Chondrocyte (in vitro differentiated cells): ENCODE results near the gene HIP1R. TPM values are rescaled to one million over a fixed set of nuclear protein-coding genes. Genes with fewer than 3 reads are reported as not detected.

Source experiments
- DNase-seq: peaks from one replicate; pipeline ENCODE4 v3.0.0; 2021; ENCODE audit warnings: mixed read lengths, low spot score
- H3K27ac Mint-ChIP-seq: one replicate; pipeline ENCODE4 v1.8.0; 2021; ENCODE audit warnings: mild to moderate bottlenecking, moderate library complexity, mixed read lengths; ENCODE audit not compliant: unreplicated experiment
- H3K27me3 Mint-ChIP-seq: 2 replicates; pipeline ENCODE4 v1.8.0; 2021; ENCODE audit warnings: low read depth, mixed read lengths
- H3K36me3 Mint-ChIP-seq: 2 replicates; pipeline ENCODE4 v1.8.0; 2021; ENCODE audit warnings: low read depth, mixed read lengths
- H3K4me1 Mint-ChIP-seq: 2 replicates; pipeline ENCODE4 v1.8.0; 2021; ENCODE audit warnings: low read depth, mild to moderate bottlenecking, mixed read lengths
- H3K4me3 Mint-ChIP-seq: one replicate; pipeline ENCODE4 v1.8.0; 2021; ENCODE audit warnings: mild to moderate bottlenecking, moderate library complexity, mixed read lengths; ENCODE audit not compliant: unreplicated experiment
- H3K9me3 Mint-ChIP-seq: 2 replicates; pipeline ENCODE4 v1.8.0; 2021; ENCODE audit warnings: low read depth, mixed read lengths
- CTCF ChIP-seq: fragments of 200-600 bp; sonication (generic); IDR thresholded peaks from 2 replicates; pipeline ENCODE4 v1.5.0; 2021; ENCODE audit warnings: antibody characterized with exemption, mild to moderate bottlenecking, moderate library complexity
- total RNA-seq: library from RNA; stranded (reverse); gene quantifications from 3 replicates; pipeline ENCODE4 v1.2.1, GENCODE V29; 2021

HIP1R gene
- total RNA-seq, 1 donor from 2014 or later, result 13.8 TPM

- peak overlapping the region; percentile 89 for H3K4me3 Mint-ChIP-seq
- no peak for DNase-seq
- H3K9me3 Mint-ChIP-seq, result no peaks in the 10 kb centered on the region
- peak overlapping the region; percentile 96 for H3K27ac Mint-ChIP-seq
- peak; percentile 54 for TF ChIP-seq CTCF
- no peaks in the 10 kb centered on the region for H3K36me3 Mint-ChIP-seq
- peaks cover 25% of the 10 kb centered on the region for H3K4me1 Mint-ChIP-seq
- H3K27me3 Mint-ChIP-seq, result no peaks in the 10 kb centered on the region
These were observed 945 bp upstream of the HIP1R start for GRCh38 chr12:122834104-122834920.

GRCh38 chr12:122835750-122836026, 431 bp downstream of the HIP1R start:
- Mint-ChIP-seq H3K4me1 (peaks cover 29% of the 10 kb centered on the region), H3K27ac (no peak overlapping the region), H3K36me3 (no peaks in the 10 kb centered on the region), H3K9me3 (no peaks in the 10 kb centered on the region), H3K27me3 (no peaks in the 10 kb centered on the region), H3K4me3 (no peak overlapping the region)
- no peak for TF ChIP-seq CTCF
- no peak for DNase-seq

- H3K4me1 Mint-ChIP-seq, result peaks cover 33% of the 10 kb centered on the region
- peak overlapping the region; percentile 59 for H3K27ac Mint-ChIP-seq
- DNase-seq, result no peak
- H3K27me3 Mint-ChIP-seq, result no peaks in the 10 kb centered on the region
- TF ChIP-seq CTCF, result no peak
- peak overlapping the region; percentile 79 for H3K4me3 Mint-ChIP-seq
- H3K36me3 Mint-ChIP-seq, result no peaks in the 10 kb centered on the region
- no peaks in the 10 kb centered on the region for H3K9me3 Mint-ChIP-seq
These were observed 1.0 kb downstream of the HIP1R start for GRCh38 chr12:122836027-122836921.

- Mint-ChIP-seq H3K4me3 (no peak overlapping the region), H3K36me3 (no peaks in the 10 kb centered on the region), H3K27me3 (no peaks in the 10 kb centered on the region), H3K9me3 (no peaks in the 10 kb centered on the region), H3K27ac (no peak overlapping the region), H3K4me1 (peaks cover 46% of the 10 kb centered on the region)
- TF ChIP-seq CTCF, result no peak
- no peak for DNase-seq
These were observed 2.3 kb downstream of the HIP1R start for GRCh38 chr12:122837306-122838265.

GRCh38 chr12:122838841-122839240, 3.6 kb downstream of the HIP1R start:
- Mint-ChIP-seq H3K36me3 (no peaks in the 10 kb centered on the region), H3K9me3 (no peaks in the 10 kb centered on the region), H3K4me3 (no peak overlapping the region), H3K4me1 (peaks cover 48% of the 10 kb centered on the region), H3K27me3 (no peaks in the 10 kb centered on the region), H3K27ac (no peak overlapping the region)
- no peak for DNase-seq
- TF ChIP-seq CTCF, result no peak
